B cell (primary cell): ENCODE results near the gene COMT. TPM values are rescaled to one million over a fixed set of nuclear protein-coding genes. Genes with fewer than 3 reads are reported as not detected.

ENCODE experiments used
- ATAC-seq: fragments of 200-7000 bp; cut with Tn5 transposase; one replicate; pipeline ENCODE4 v1.10.0; 2021; ENCODE audit warnings: low read depth, mild to moderate bottlenecking, moderate number of reproducible peaks, moderate library complexity
- CTCF ChIA-PET: fragments of 350-600 bp; sonication (Branson Sonifier 250); formaldehyde crosslinking; loops from one replicate; lab custom pipeline; 2021; ENCODE audit warnings: antibody characterized with exemption, inconsistent platforms; lab: Charles Lee
- POLR2A ChIA-PET: fragments of 350-600 bp; sonication (Branson Sonifier 250); formaldehyde crosslinking; loops from one replicate; lab custom pipeline; 2021; ENCODE audit warnings: antibody characterized with exemption; lab: Charles Lee
- DNase-seq: peaks from one replicate; pipeline ENCODE4 v3.0.0; 2013
- H2AFZ ChIP-seq: 2 replicates; pipeline ENCODE4 v1.6.1; 2012; ENCODE audit warnings: mild to moderate bottlenecking, low read depth, low read length; ENCODE audit not compliant: insufficient read depth, poor library complexity, severe bottlenecking
- H3K27ac ChIP-seq, 2 donors: 1 replicate in 1 of 2; 2 replicates in 1 of 2; pipeline ENCODE4 v1.5.1; 2012 to 2013; ENCODE audit warnings: low read length in 2 of 2, mild to moderate bottlenecking in 2 of 2, moderate library complexity in 1 of 2
- H3K27me3 ChIP-seq, 4 experiments: fragments of 200-600 bp in 1 of 4; sonication (generic) in 1 of 4; replicated peaks in 1 of 4; 1 replicate in 2 of 4; 2 replicates in 2 of 4; pipeline versions ENCODE4 v1.6.1 to v1.7.0; 2013 to 2016; ENCODE audit warnings: low read length in 3 of 4, mild to moderate bottlenecking in 2 of 4, mixed read lengths in 1 of 4, moderate library complexity in 1 of 4; ENCODE audit not compliant: insufficient read depth in 4 of 4, control insufficient read depth in 3 of 4; ENCODE audit errors: control extremely low read depth in 1 of 4
- H3K36me3 ChIP-seq, 2 experiments: replicated peaks in 1 of 2; 1 replicate in 1 of 2; 2 replicates in 1 of 2; pipeline versions ENCODE4 v1.6.1 to v1.7.1; 2013; ENCODE audit warnings: low read length in 1 of 2; ENCODE audit not compliant: insufficient read depth in 2 of 2, control insufficient read depth in 1 of 2; ENCODE audit errors: control extremely low read depth in 1 of 2, extremely low read depth in 1 of 2
- H3K4me1 ChIP-seq, 2 donors: fragments of 200-600 bp in 1 of 2; sonication (generic) in 1 of 2; 1 replicate in 1 of 2; 2 replicates in 1 of 2; pipeline versions ENCODE4 v1.5.1 to v1.6.1; 2013 to 2017; ENCODE audit warnings: low read length in 2 of 2; ENCODE audit not compliant: control insufficient read depth in 2 of 2, insufficient read depth in 2 of 2
- H3K4me2 ChIP-seq: replicated peaks from 2 replicates; pipeline ENCODE3; 2012; ENCODE audit warnings: mild to moderate bottlenecking, low read depth, low read length; ENCODE audit not compliant: poor library complexity, severe bottlenecking
- H3K4me3 ChIP-seq, 5 experiments: fragments of 200-600 bp in 1 of 5; sonication (generic) in 1 of 5; 1 replicate in 3 of 5; 2 replicates in 2 of 5; pipeline versions ENCODE4 v1.5.1 to v1.7.0; 2011 to 2016; ENCODE audit warnings: low read length in 4 of 5, mild to moderate bottlenecking in 4 of 5, low read depth in 2 of 5, control low read depth in 1 of 5, moderate library complexity in 1 of 5; ENCODE audit not compliant: insufficient read depth in 1 of 5; ENCODE audit errors: control extremely low read depth in 1 of 5, extremely low read depth in 1 of 5
- H3K79me2 ChIP-seq: fragments of 200-600 bp; sonication (generic); one replicate; pipeline ENCODE4 v1.6.0; 2016; ENCODE audit warnings: low read length; ENCODE audit not compliant: control insufficient read depth, insufficient read depth
- H3K9ac ChIP-seq: fragments of 200-600 bp; sonication (generic); 2 replicates; pipeline ENCODE4 v1.6.1; 2017; ENCODE audit warnings: mild to moderate bottlenecking, low read length, moderate library complexity
- H3K9me3 ChIP-seq, 3 donors: one replicate each; pipeline versions ENCODE4 v1.6.1 to v1.7.1; 2013; ENCODE audit warnings: low read length in 2 of 3; ENCODE audit not compliant: control insufficient read depth in 2 of 3, insufficient read depth in 1 of 3; ENCODE audit errors: control extremely low read depth in 1 of 3
- H4K20me1 ChIP-seq: 2 replicates; pipeline ENCODE4 v1.6.0; 2012; ENCODE audit warnings: mild to moderate bottlenecking, low read length; ENCODE audit not compliant: insufficient read depth, control insufficient read depth, poor library complexity, severe bottlenecking
- H3K27ac Mint-ChIP-seq: one replicate; pipeline ENCODE4 v1.8.0; 2021; ENCODE audit warnings: mixed read lengths
- H3K27me3 Mint-ChIP-seq: one replicate; pipeline ENCODE4 v1.8.0; 2021; ENCODE audit warnings: mixed read lengths
- H3K4me1 Mint-ChIP-seq: one replicate; pipeline ENCODE4 v1.8.0; 2021; ENCODE audit warnings: mixed read lengths
- H3K4me3 Mint-ChIP-seq: one replicate; pipeline ENCODE4 v1.8.0; 2021; ENCODE audit warnings: mixed read lengths
- H3K9me3 Mint-ChIP-seq: one replicate; pipeline ENCODE4 v1.8.0; 2022; ENCODE audit warnings: mixed read lengths; ENCODE audit not compliant: insufficient read depth
- EZH2 ChIP-seq: IDR thresholded peaks from 2 replicates; pipeline ENCODE4 v1.6.1; 2012; ENCODE audit warnings: borderline replicate concordance, low read depth, mild to moderate bottlenecking, moderate library complexity, low read length; ENCODE audit not compliant: insufficient read depth, poor library complexity, severe bottlenecking
- WGBS: methylation state at CpG from one replicate; pipeline ENCODE4 v1.1.5; 2013; ENCODE audit warnings: missing lambda C conversion rate; ENCODE audit not compliant: insufficient coverage; 5-methylcytosine and 5-hydroxymethylcytosine counted together
- intact Hi-C: fragments of 100-400 bp; cut with micrococcal nuclease; formaldehyde crosslinking; loops from one replicate; pipeline ENCODE4 v1.10.0; 2022
- polyA plus RNA-seq: library from polyadenylated mRNA; depleted of rRNA; stranded (reverse); fragments of >200 nt; gene quantifications from 2 replicates; pipeline ENCODE4 v1.2.3, GENCODE V29; 2012
- total RNA-seq, 2 donors: library from RNA; stranded (reverse); fragments of 120-200 nt in 1 of 2; gene quantifications; 1 replicate in 1 of 2; 2 replicates in 1 of 2; pipeline versions ENCODE4 v1.2.3 to v1.2.4, GENCODE V29; 2013 to 2022
- TF ChIP-seq, protein P1 (sequence below): fragments of 200-600 bp; IDR thresholded peaks from one replicate; pipeline ENCODE4 v1.8.0; 2022; ENCODE audit warnings: antibody characterized with exemption, mild to moderate bottlenecking

The COMT gene
- total and polyA plus RNA-seq, 2 donors (not counting 1 experiment from before 2014, with no cell fraction given), result 32.6 to 58.3 TPM

- H2AFZ ChIP-seq, result peak overlapping the region; percentile 69
- H3K4me2 ChIP-seq, result no peak overlapping the region
- ChIA-PET POLR2A (no interaction called here), CTCF (interaction anchor here (0.6 to 2.7 kb wide), 8 partner anchors 11 to 218 kb away, joined by 3 to 23 read pairs (median 4); no protein-coding TSS in a partner anchor)
- H3K4me3 ChIP-seq, result no peak overlapping the region
- H3K9ac ChIP-seq, result no peak overlapping the region
- WGBS, result 94% methylated on average over 6 of the region's 9 CpGs
- Mint-ChIP-seq H3K4me3 (no peak overlapping the region), H3K9me3 (no peaks in the 10 kb centered on the region), H3K4me1 (peaks cover 29% of the 10 kb centered on the region), H3K27ac (no peak overlapping the region), H3K27me3 (no peaks in the 10 kb centered on the region)
- DNase-seq (no peak), ATAC-seq (no peak)
- no peaks in the 10 kb centered on the region for H3K27me3 ChIP-seq
- no peak overlapping the region for H3K27ac ChIP-seq
- peaks cover 0 to 3% of the 10 kb centered on the region in 2 experiments for H3K36me3 ChIP-seq
- peaks cover 63% of the 10 kb centered on the region for H3K79me2 ChIP-seq
- H3K9me3 ChIP-seq, result no peaks in the 10 kb centered on the region
- intact Hi-C loops, result no loop called here
- H4K20me1 ChIP-seq, result peaks cover 12% of the 10 kb centered on the region
- TF ChIP-seq, protein P1, sequence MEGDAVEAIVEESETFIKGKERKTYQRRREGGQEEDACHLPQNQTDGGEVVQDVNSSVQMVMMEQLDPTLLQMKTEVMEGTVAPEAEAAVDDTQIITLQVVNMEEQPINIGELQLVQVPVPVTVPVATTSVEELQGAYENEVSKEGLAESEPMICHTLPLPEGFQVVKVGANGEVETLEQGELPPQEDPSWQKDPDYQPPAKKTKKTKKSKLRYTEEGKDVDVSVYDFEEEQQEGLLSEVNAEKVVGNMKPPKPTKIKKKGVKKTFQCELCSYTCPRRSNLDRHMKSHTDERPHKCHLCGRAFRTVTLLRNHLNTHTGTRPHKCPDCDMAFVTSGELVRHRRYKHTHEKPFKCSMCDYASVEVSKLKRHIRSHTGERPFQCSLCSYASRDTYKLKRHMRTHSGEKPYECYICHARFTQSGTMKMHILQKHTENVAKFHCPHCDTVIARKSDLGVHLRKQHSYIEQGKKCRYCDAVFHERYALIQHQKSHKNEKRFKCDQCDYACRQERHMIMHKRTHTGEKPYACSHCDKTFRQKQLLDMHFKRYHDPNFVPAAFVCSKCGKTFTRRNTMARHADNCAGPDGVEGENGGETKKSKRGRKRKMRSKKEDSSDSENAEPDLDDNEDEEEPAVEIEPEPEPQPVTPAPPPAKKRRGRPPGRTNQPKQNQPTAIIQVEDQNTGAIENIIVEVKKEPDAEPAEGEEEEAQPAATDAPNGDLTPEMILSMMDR, result peak; percentile 61
- no peak for TF ChIP-seq EZH2
- peaks cover 10 to 16% of the 10 kb centered on the region in 2 donors for H3K4me1 ChIP-seq
Measured at GRCh38 chr22:19948057-19948760, 6.6 kb downstream of the COMT start.

DNA sequence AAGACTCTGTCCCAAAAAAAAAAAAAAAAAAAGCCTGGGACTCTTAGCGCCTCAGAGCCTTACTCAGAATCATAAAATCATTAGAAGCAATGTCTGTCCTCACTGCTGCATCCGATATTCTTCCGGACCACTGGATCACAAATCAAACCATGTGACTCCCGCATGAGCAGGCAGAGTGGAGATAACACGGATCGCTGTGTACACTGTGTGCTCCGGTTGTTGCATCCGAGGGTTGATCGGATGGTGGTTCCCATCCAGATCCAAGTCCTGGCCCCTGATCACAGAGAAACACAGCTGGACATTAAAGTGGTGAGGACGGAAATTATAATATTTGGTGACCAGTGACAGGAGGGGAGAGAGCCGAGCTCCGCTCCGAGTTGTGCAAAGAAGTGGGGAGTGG, 9.8 kb downstream of the COMT start:
- Histone ChIP-seq H2AFZ (no peak overlapping the region), H3K9ac (no peak overlapping the region), H3K9me3 (no peaks in the 10 kb centered on the region), H3K4me1 (peaks cover 5 to 6% of the 10 kb centered on the region in 2 donors), H4K20me1 (peaks cover 23% of the 10 kb centered on the region), H3K36me3 (peaks cover 0 to 3% of the 10 kb centered on the region in 2 experiments), H3K4me2 (no peak overlapping the region), H3K27ac (no peak overlapping the region), H3K27me3 (no peaks in the 10 kb centered on the region), H3K4me3 (no peak overlapping the region), H3K79me2 (peaks cover 43% of the 10 kb centered on the region)
- intact Hi-C loops, result no loop called here
- Mint-ChIP-seq H3K27me3 (no peaks in the 10 kb centered on the region), H3K4me1 (peaks cover 24% of the 10 kb centered on the region), H3K4me3 (no peak overlapping the region), H3K9me3 (no peaks in the 10 kb centered on the region), H3K27ac (no peak overlapping the region)
- ChIA-PET CTCF (interaction anchor here (0.7 to 1.7 kb wide), 3 partner anchors 8 to 221 kb away, joined by 3 to 5 read pairs (median 4); no protein-coding TSS in a partner anchor), POLR2A (no interaction called here)
- DNase-seq (no peak), ATAC-seq (no peak)
- WGBS, result 95% methylated on average over 13 of the region's 13 CpGs
- TF ChIP-seq, protein P1, result no peak
- no peak for TF ChIP-seq EZH2
